ENCODE data around the gene CAV1. TPM values are rescaled to one million over a fixed set of nuclear protein-coding genes. Genes with fewer than 3 reads are reported as not detected.

Gene CAV1
- total and polyA plus RNA-seq, 2 experiments from 2014 or later = 1,092 to 1,736 TPM

DNA sequence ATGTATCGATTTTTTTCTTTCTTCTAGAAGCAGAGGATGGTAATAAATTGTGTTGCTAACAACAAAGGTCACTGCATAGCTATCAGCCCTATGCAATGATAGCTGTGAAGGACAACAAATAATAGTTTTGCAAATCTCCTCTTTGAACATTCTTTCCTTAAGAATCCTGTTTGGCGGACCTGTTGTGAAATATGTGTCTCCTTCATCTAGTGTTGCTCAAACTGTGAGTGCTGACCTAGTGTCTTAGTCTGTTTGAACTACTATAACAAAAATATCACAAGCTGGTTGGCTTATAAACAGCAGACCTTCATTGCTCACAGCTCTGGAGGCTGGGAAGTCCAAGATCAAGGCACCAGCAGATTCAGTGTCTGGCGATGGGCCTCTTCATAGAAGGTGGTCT lies 53.7 kb downstream of the CAV1 start:
- H3K27ac ChIP-seq = peak overlapping the region; percentile 96
- H3K79me2 ChIP-seq (ENCODE audit: insufficient read depth) = no peaks in the 10 kb centered on the region
- H3K36me3 ChIP-seq (ENCODE audit: low read depth) = no peaks in the 10 kb centered on the region
- no peaks in the 10 kb centered on the region for H3K9me2 ChIP-seq (ENCODE audit: insufficient read depth)
- peaks cover 72% of the 10 kb centered on the region for H3F3A ChIP-seq (ENCODE audit: insufficient read depth)
- TF ChIP-seq EZH2phosphoT487 (IDR thresholded peaks at IDR 0.05; ENCODE audit: insufficient read depth, low read depth) (no peak), EZH2 (IDR thresholded peaks at IDR 0.05; ENCODE audit: insufficient read depth, poor library complexity, severe bottlenecking) (no peak)
- 89 to 94% methylated on average over 3 of the region's 3 CpGs for WGBS, 2 experiments (ENCODE audit: low coverage in 1 of 2, low lambda C conversion rate in 2 of 2, missing lambda C conversion rate in 2 of 2)
- no peak overlapping the region for H3K4me2 ChIP-seq (ENCODE audit: unreplicated experiment)
- in situ Hi-C loops (cut with MboI) = no loop called here
- H4K20me1 ChIP-seq (ENCODE audit: insufficient read depth) = no peaks in the 10 kb centered on the region
- H3K4me1 ChIP-seq (ENCODE audit: insufficient read depth) = peaks cover 71% of the 10 kb centered on the region
- H3K9me3 ChIP-seq (ENCODE audit: low read depth) = no peaks in the 10 kb centered on the region
- no peak for DNase-seq
- no peaks in the 10 kb centered on the region for H3K27me3 ChIP-seq (replicated peaks; ENCODE audit: insufficient read depth)
- H3K9ac ChIP-seq = no peak overlapping the region
- H2AFZ ChIP-seq = no peak overlapping the region
- H3K4me3 ChIP-seq = no peak overlapping the region

- Histone ChIP-seq H3K4me1 (ENCODE audit: insufficient read depth) (peaks cover 71% of the 10 kb centered on the region), H3K4me2 (ENCODE audit: unreplicated experiment) (no peak overlapping the region), H3K9me2 (ENCODE audit: insufficient read depth) (no peaks in the 10 kb centered on the region), H3K9ac (no peak overlapping the region), H3K36me3 (ENCODE audit: low read depth) (no peaks in the 10 kb centered on the region), H4K20me1 (ENCODE audit: insufficient read depth) (no peaks in the 10 kb centered on the region), H3K9me3 (ENCODE audit: low read depth) (no peaks in the 10 kb centered on the region), H3F3A (ENCODE audit: insufficient read depth) (peaks cover 74% of the 10 kb centered on the region), H3K27me3 (replicated peaks; ENCODE audit: insufficient read depth) (no peaks in the 10 kb centered on the region), H2AFZ (no peak overlapping the region), H3K79me2 (ENCODE audit: insufficient read depth) (no peaks in the 10 kb centered on the region), H3K4me3 (no peak overlapping the region), H3K27ac (no peak overlapping the region)
- no peak for TF ChIP-seq EZH2 (IDR thresholded peaks at IDR 0.05; ENCODE audit: insufficient read depth, poor library complexity, severe bottlenecking)
- TF ChIP-seq EZH2phosphoT487 (IDR thresholded peaks at IDR 0.05; ENCODE audit: insufficient read depth, low read depth) = no peak
- WGBS, 2 experiments (ENCODE audit: low coverage in 1 of 2, low lambda C conversion rate in 2 of 2, missing lambda C conversion rate in 2 of 2) = 96% methylated on average over 1 of the region's 1 CpG
- in situ Hi-C loops (cut with MboI) = no loop called here
- no peak for DNase-seq
Measured at GRCh38 chr7:116579322-116579721, 54.5 kb downstream of the CAV1 start.

GRCh38 chr7:116579835-116580234 lies 55.0 kb downstream of the CAV1 start:
- Histone ChIP-seq H3F3A (ENCODE audit: insufficient read depth) (peaks cover 75% of the 10 kb centered on the region), H3K4me3 (no peak overlapping the region), H3K4me1 (ENCODE audit: insufficient read depth) (peaks cover 70% of the 10 kb centered on the region), H3K9ac (no peak overlapping the region), H3K36me3 (ENCODE audit: low read depth) (no peaks in the 10 kb centered on the region), H3K9me3 (ENCODE audit: low read depth) (no peaks in the 10 kb centered on the region), H3K4me2 (ENCODE audit: unreplicated experiment) (no peak overlapping the region), H3K27me3 (replicated peaks; ENCODE audit: insufficient read depth) (no peaks in the 10 kb centered on the region), H4K20me1 (ENCODE audit: insufficient read depth) (no peaks in the 10 kb centered on the region), H3K79me2 (ENCODE audit: insufficient read depth) (no peaks in the 10 kb centered on the region), H3K27ac (no peak overlapping the region), H3K9me2 (ENCODE audit: insufficient read depth) (no peaks in the 10 kb centered on the region), H2AFZ (no peak overlapping the region)
- 97 to 100% methylated on average over 2 of the region's 2 CpGs for WGBS, 2 experiments (ENCODE audit: low coverage in 1 of 2, low lambda C conversion rate in 2 of 2, missing lambda C conversion rate in 2 of 2)
- no peak for DNase-seq
- TF ChIP-seq EZH2 (IDR thresholded peaks at IDR 0.05; ENCODE audit: insufficient read depth, poor library complexity, severe bottlenecking) (no peak), EZH2phosphoT487 (IDR thresholded peaks at IDR 0.05; ENCODE audit: insufficient read depth, low read depth) (no peak)
- in situ Hi-C loops (cut with MboI) = loop anchor here (10.0 kb wide), 1 partner anchor 45 kb away; no protein-coding TSS in a partner anchor

GRCh38 chr7:116582164-116582732 lies 57.4 kb downstream of the CAV1 start:
- H4K20me1 ChIP-seq (ENCODE audit: insufficient read depth) = no peaks in the 10 kb centered on the region
- no peak for TF ChIP-seq EZH2 (IDR thresholded peaks at IDR 0.05; ENCODE audit: insufficient read depth, poor library complexity, severe bottlenecking)
- no peak for TF ChIP-seq EZH2phosphoT487 (IDR thresholded peaks at IDR 0.05; ENCODE audit: insufficient read depth, low read depth)
- H3K4me1 ChIP-seq (ENCODE audit: insufficient read depth) = peaks cover 50% of the 10 kb centered on the region
- H2AFZ ChIP-seq = peak overlapping the region; percentile 55
- peak overlapping the region; percentile 42; the same call in 1 of the 2 replicates for H3K4me3 ChIP-seq
- DNase-seq = peak; percentile 87
- in situ Hi-C loops (cut with MboI) = loop anchor here (10.0 kb wide), 1 partner anchor 47 kb away; no protein-coding TSS in a partner anchor
- peak overlapping the region; percentile 82 for H3K9ac ChIP-seq
- H3K4me2 ChIP-seq (ENCODE audit: unreplicated experiment) = peak overlapping the region; percentile 68
- no peaks in the 10 kb centered on the region for H3K79me2 ChIP-seq (ENCODE audit: insufficient read depth)
- H3K9me3 ChIP-seq (ENCODE audit: low read depth) = no peaks in the 10 kb centered on the region
- WGBS, 2 experiments (ENCODE audit: low coverage in 1 of 2, low lambda C conversion rate in 2 of 2, missing lambda C conversion rate in 2 of 2) = 24 to 25% methylated on average over 4 of the region's 4 CpGs
- H3K36me3 ChIP-seq (ENCODE audit: low read depth) = no peaks in the 10 kb centered on the region
- H3F3A ChIP-seq (ENCODE audit: insufficient read depth) = peaks cover 57% of the 10 kb centered on the region
- H3K27ac ChIP-seq = peak overlapping the region; percentile 98
- H3K27me3 ChIP-seq (replicated peaks; ENCODE audit: insufficient read depth) = no peaks in the 10 kb centered on the region
- no peaks in the 10 kb centered on the region for H3K9me2 ChIP-seq (ENCODE audit: insufficient read depth)
